MM.1S (cell line): Measurements from ENCODE around the gene PRKD3.
A peak's percentile ranks its signal among the peaks of the same experiment; 100 is the strongest.

ENCODE experiments used
- DNase-seq: peaks from one replicate; pipeline ENCODE4 v3.0.0-alpha.2; 2015
- H2AFZ ChIP-seq: fragments of 300-600 bp; sonication (generic); 2 replicates; pipeline ENCODE4 v1.6.0; 2016; ENCODE audit warnings: antibody characterized with exemption, low read length
- H3F3A ChIP-seq: fragments of 300-600 bp; sonication (generic); 2 replicates; pipeline ENCODE4 v1.6.1; 2016; ENCODE audit warnings: mild to moderate bottlenecking, antibody characterized with exemption, low read length, moderate library complexity, mixed read lengths; ENCODE audit not compliant: insufficient read depth
- H3K27ac ChIP-seq: fragments of 300-600 bp; sonication (generic); 2 replicates; pipeline ENCODE4 v1.5.1; 2016; ENCODE audit warnings: mild to moderate bottlenecking, low read length
- H3K27me3 ChIP-seq: fragments of 300-600 bp; sonication (generic); replicated peaks from 2 replicates; pipeline ENCODE4 v1.6.0; 2016; ENCODE audit warnings: low read length; ENCODE audit not compliant: insufficient read depth
- H3K36me3 ChIP-seq: fragments of 300-600 bp; sonication (generic); replicated peaks from 2 replicates; pipeline ENCODE4 v1.6.1; 2016; ENCODE audit warnings: mild to moderate bottlenecking, low read length, mixed read lengths; ENCODE audit not compliant: insufficient read depth
- H3K4me1 ChIP-seq: fragments of 300-600 bp; sonication (generic); 2 replicates; pipeline ENCODE4 v1.6.1; 2016; ENCODE audit warnings: low read length, mixed read lengths
- H3K4me2 ChIP-seq: fragments of 300-600 bp; sonication (generic); 2 replicates; pipeline ENCODE4 v1.6.0; 2016; ENCODE audit warnings: low read depth, low read length
- H3K4me3 ChIP-seq: fragments of 300-600 bp; sonication (generic); 2 replicates; pipeline ENCODE4 v1.5.1; 2016; ENCODE audit warnings: low read length, mixed read lengths
- H3K79me2 ChIP-seq: fragments of 300-600 bp; sonication (generic); 2 replicates; pipeline ENCODE4 v1.6.1; 2016; ENCODE audit warnings: mixed run types, low read length, mixed read lengths
- H3K9ac ChIP-seq: fragments of 300-600 bp; sonication (generic); 2 replicates; pipeline ENCODE4 v1.6.1; 2016; ENCODE audit warnings: low read length, mixed read lengths
- H3K9me2 ChIP-seq: fragments of 300-600 bp; sonication (generic); replicated peaks from 2 replicates; pipeline ENCODE4 v1.6.1; 2016; ENCODE audit warnings: mild to moderate bottlenecking, low read length, mixed read lengths; ENCODE audit not compliant: insufficient read depth
- H3K9me3 ChIP-seq: fragments of 300-600 bp; sonication (generic); replicated peaks from 2 replicates; pipeline ENCODE4 v1.6.1; 2016; ENCODE audit warnings: mild to moderate bottlenecking, low read length, mixed read lengths; ENCODE audit not compliant: insufficient read depth
- H4K20me1 ChIP-seq: fragments of 300-600 bp; sonication (generic); 2 replicates; pipeline ENCODE4 v1.6.1; 2016; ENCODE audit warnings: mild to moderate bottlenecking, low read length, moderate library complexity, mixed read lengths; ENCODE audit not compliant: insufficient read depth
- CTCF ChIP-seq: fragments of 300-600 bp; sonication (generic); IDR thresholded peaks from 2 replicates; pipeline ENCODE4 v1.5.1; 2016; ENCODE audit warnings: antibody characterized with exemption, low read length, mixed read lengths
- EZH2 ChIP-seq: fragments of 300-600 bp; sonication (generic); optimal IDR thresholded peaks from 2 replicates; pipeline ENCODE3; 2017; ENCODE audit warnings: low read depth, mild to moderate bottlenecking, antibody characterized with exemption, low read length, mixed read lengths
- EZH2phosphoT487 ChIP-seq: fragments of 300-600 bp; sonication (generic); IDR thresholded peaks from 2 replicates; pipeline ENCODE4 v1.6.1; 2018; ENCODE audit warnings: antibody characterized with exemption, low read length

The PRKD3 gene

DNA sequence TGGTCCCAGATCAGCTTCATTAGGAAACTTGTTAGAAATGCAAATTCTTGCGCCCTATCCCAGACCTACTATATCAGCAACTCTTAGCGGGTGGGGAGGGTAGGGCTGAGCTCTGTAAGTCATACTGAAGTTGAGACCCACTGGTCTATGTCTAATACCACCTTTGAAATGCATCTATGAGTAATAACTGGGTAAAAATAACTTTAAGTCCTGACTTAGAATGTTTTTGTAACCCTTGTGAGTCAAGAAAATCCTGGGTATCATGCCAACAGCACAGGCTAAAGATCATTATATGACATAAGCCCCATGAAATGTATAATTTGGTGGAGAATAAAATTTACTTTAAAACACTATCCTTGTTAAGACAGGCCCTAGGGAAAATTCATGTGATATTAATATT lies 41.4 kb downstream of the PRKD3 start:
- peaks cover 100% of the 10 kb centered on the region for H3K79me2 ChIP-seq
- H3K36me3 ChIP-seq = peaks cover 55% of the 10 kb centered on the region
- H3K27me3 ChIP-seq = no peaks in the 10 kb centered on the region
- TF ChIP-seq EZH2 = no peak
- no peak for TF ChIP-seq CTCF
- no peak for TF ChIP-seq EZH2phosphoT487
- no peak overlapping the region for H3K9ac ChIP-seq
- H3K4me1 ChIP-seq = peaks cover 35% of the 10 kb centered on the region
- H3K9me2 ChIP-seq = no peaks in the 10 kb centered on the region
- H3K4me3 ChIP-seq = no peak overlapping the region
- peaks cover 65% of the 10 kb centered on the region for H4K20me1 ChIP-seq
- peak overlapping the region; percentile 5; the same call in 1 of the 2 replicates for H3K27ac ChIP-seq
- H3F3A ChIP-seq = peaks cover 74% of the 10 kb centered on the region
- H3K9me3 ChIP-seq = no peaks in the 10 kb centered on the region
- no peak for DNase-seq
- no peak overlapping the region for H3K4me2 ChIP-seq
- H2AFZ ChIP-seq = no peak overlapping the region

GRCh38 chr2:37282746-37283145 lies 41.9 kb downstream of the PRKD3 start:
- no peak overlapping the region for H3K9ac ChIP-seq
- no peak overlapping the region for H2AFZ ChIP-seq
- peaks cover 74% of the 10 kb centered on the region for H3F3A ChIP-seq
- H3K79me2 ChIP-seq = peaks cover 100% of the 10 kb centered on the region
- no peaks in the 10 kb centered on the region for H3K9me2 ChIP-seq
- TF ChIP-seq EZH2phosphoT487 (no peak), EZH2 (no peak), CTCF (no peak)
- no peak for DNase-seq
- no peaks in the 10 kb centered on the region for H3K9me3 ChIP-seq
- H3K4me1 ChIP-seq = peaks cover 35% of the 10 kb centered on the region
- H3K36me3 ChIP-seq = peaks cover 58% of the 10 kb centered on the region
- no peaks in the 10 kb centered on the region for H3K27me3 ChIP-seq
- H3K4me2 ChIP-seq = no peak overlapping the region
- peak overlapping the region; percentile 5; the same call in 1 of the 2 replicates for H3K27ac ChIP-seq
- H4K20me1 ChIP-seq = peaks cover 68% of the 10 kb centered on the region
- H3K4me3 ChIP-seq = no peak overlapping the region

GRCh38 chr2:37281916-37282315 lies 42.7 kb downstream of the PRKD3 start:
- no peak overlapping the region for H3K9ac ChIP-seq
- H3K4me3 ChIP-seq = no peak overlapping the region
- H3K4me1 ChIP-seq = peaks cover 43% of the 10 kb centered on the region
- peaks cover 71% of the 10 kb centered on the region for H4K20me1 ChIP-seq
- no peaks in the 10 kb centered on the region for H3K9me2 ChIP-seq
- no peak for DNase-seq
- peaks cover 63% of the 10 kb centered on the region for H3K36me3 ChIP-seq
- no peak overlapping the region for H3K4me2 ChIP-seq
- H2AFZ ChIP-seq = no peak overlapping the region
- TF ChIP-seq EZH2 (no peak), CTCF (peak; percentile 38)
- H3K9me3 ChIP-seq = no peaks in the 10 kb centered on the region
- no peaks in the 10 kb centered on the region for H3K27me3 ChIP-seq
- H3K27ac ChIP-seq = no peak overlapping the region
- H3F3A ChIP-seq = peaks cover 77% of the 10 kb centered on the region
- peaks cover 100% of the 10 kb centered on the region for H3K79me2 ChIP-seq

DNA sequence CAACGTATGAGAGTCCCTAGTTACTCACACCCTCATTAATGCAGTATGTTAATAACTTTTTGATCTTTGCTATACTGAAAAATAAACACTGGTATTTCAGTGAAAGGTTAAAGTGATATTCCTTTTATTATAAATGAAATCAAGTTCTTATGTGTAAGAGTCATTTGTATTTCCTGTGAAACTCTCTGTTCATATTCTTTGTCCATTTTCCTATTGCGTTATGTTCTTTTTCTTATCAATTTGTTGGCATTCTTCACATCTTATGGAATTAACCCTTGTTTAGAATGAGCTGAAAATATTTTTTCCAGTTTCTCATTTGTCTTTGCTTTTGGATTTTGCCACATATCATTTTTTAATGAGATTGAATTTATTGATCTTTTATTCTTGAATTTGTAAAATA lies 48.3 kb downstream of the PRKD3 start:
- no peak overlapping the region for H3K4me3 ChIP-seq
- no peaks in the 10 kb centered on the region for H3K9me2 ChIP-seq
- DNase-seq = no peak
- no peak overlapping the region for H3K4me2 ChIP-seq
- no peak overlapping the region for H3K9ac ChIP-seq
- H3K36me3 ChIP-seq = peaks cover 62% of the 10 kb centered on the region
- H3F3A ChIP-seq = peaks cover 75% of the 10 kb centered on the region
- H3K9me3 ChIP-seq = no peaks in the 10 kb centered on the region
- TF ChIP-seq EZH2phosphoT487 = no peak
- no peak for TF ChIP-seq EZH2
- no peak for TF ChIP-seq CTCF
- peaks cover 26% of the 10 kb centered on the region for H3K4me1 ChIP-seq
- no peak overlapping the region for H3K27ac ChIP-seq
- peaks cover 99% of the 10 kb centered on the region for H3K79me2 ChIP-seq
- no peaks in the 10 kb centered on the region for H3K27me3 ChIP-seq
- H2AFZ ChIP-seq = no peak overlapping the region
- peaks cover 66% of the 10 kb centered on the region for H4K20me1 ChIP-seq
